Body of pancreas (tissue), 4 donors: Measurements from ENCODE around the gene CSTB. TPM values are rescaled to one million over a fixed set of nuclear protein-coding genes. Genes with fewer than 3 reads are reported as not detected.

Source experiments
- ATAC-seq: fragments of 150-250 bp; one replicate; pipeline ENCODE4 v1.9.1; 2016
- DNase-seq, 4 donors: peaks; one replicate each; pipeline ENCODE4 v3.0.0-alpha.2; 2019
- H3K27ac ChIP-seq, 4 donors: fragments of 200-600 bp; sonication (generic); 1 replicate in 3 of 4; 2 replicates in 1 of 4; pipeline versions ENCODE4 v1.5.1 to v1.6.1; 2016 to 2019; ENCODE audit warnings: mild to moderate bottlenecking in 1 of 4, mixed read lengths in 1 of 4, moderate library complexity in 1 of 4
- H3K27me3 ChIP-seq, 2 donors: fragments of 200-600 bp; sonication (generic); one replicate each; pipeline ENCODE4 v1.6.0; 2016; ENCODE audit warnings: mild to moderate bottlenecking in 1 of 2
- H3K36me3 ChIP-seq, 2 donors: fragments of 200-600 bp; sonication (generic); replicated peaks in 1 of 2; 2 replicates each; pipeline ENCODE4 v1.5.1; 2016; ENCODE audit warnings: low read depth in 2 of 2; ENCODE audit not compliant: insufficient read depth in 1 of 2
- H3K4me1 ChIP-seq: fragments of 200-600 bp; sonication (generic); one replicate; pipeline ENCODE4 v1.6.0; 2016
- H3K4me3 ChIP-seq, 2 donors: fragments of 200-600 bp; sonication (generic); 1 replicate in 1 of 2; 2 replicates in 1 of 2; pipeline ENCODE4 v1.5.1; 2016 to 2019
- H3K9me3 ChIP-seq, 3 donors: fragments of 200-600 bp; sonication (generic); 1 replicate in 2 of 3; 2 replicates in 1 of 3; pipeline ENCODE4 v1.5.1; 2016
- CTCF ChIP-seq, 7 experiments: fragments of 450-650 bp in 4 of 7; fragments of 200-600 bp in 3 of 7; sonication (generic) in 3 of 7; IDR thresholded peaks; one replicate each; pipeline ENCODE4 v1.5.1; 2016 to 2019; ENCODE audit warnings: antibody characterized with exemption in 7 of 7
- POLR2A ChIP-seq, 3 donors: fragments of 450-650 bp; IDR thresholded peaks; one replicate each; pipeline ENCODE4 v1.6.1; 2016; ENCODE audit warnings: antibody characterized with exemption in 3 of 3, mild to moderate bottlenecking in 2 of 3
- WGBS, 2 donors: methylation state at CpG; one replicate each; pipeline ENCODE4 v1.1.5; 2017; 5-methylcytosine and 5-hydroxymethylcytosine counted together
- intact Hi-C: fragments of 100-400 bp; cut with DNase I; formaldehyde crosslinking; loops from one replicate; pipeline ENCODE4 v1.15.1; 2023
- total RNA-seq, 2 donors: library from RNA; depleted of rRNA; stranded (reverse); fragments of >200 nt; gene quantifications; one replicate each; pipeline ENCODE4 v1.1.0, GENCODE V29; 2016

Gene CSTB
- total RNA-seq, 2 donors from 2014 or later = 8.6 to 11.9 TPM

DNA sequence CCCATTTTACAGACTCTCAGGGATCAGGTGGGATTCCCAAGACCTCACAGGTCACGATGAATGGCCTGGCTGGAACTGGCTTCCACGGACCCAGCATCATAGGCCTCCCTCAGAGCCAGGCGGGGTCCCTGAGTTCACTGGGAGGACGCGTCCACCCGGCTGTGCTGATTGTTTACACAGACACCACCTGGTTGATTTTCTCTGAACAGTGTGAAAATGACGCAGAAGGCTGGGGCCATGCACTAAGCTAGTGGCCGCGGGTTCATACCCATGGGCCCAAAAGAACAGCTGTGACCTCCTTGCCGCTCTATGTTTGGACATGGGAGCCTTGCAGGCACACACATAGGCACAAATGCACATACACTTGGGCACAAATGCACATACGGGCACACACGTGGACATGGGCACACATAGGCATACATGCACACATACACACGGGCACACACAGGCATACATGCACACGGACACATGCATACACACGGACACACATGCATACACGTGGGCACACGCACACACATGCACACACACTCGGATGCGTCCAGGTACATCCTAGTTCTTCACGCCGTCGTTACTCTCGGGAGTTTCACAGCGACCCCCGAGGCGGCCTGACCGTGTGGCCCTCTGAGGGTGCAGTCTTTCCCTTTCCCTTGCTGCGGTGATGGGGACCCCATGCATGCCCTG is 23.2 kb downstream of the CSTB start:
- peaks cover 0 to 22% of the 10 kb centered on the region in 2 donors for H3K36me3 ChIP-seq
- intact Hi-C loops = no loop called here
- ATAC-seq = no peak
- no peak overlapping the region for H3K4me3 ChIP-seq
- WGBS, 2 donors = 90 to 91% methylated on average over 17 to 28 of the region's 28 CpGs
- no peaks in the 10 kb centered on the region for H3K9me3 ChIP-seq
- H3K27ac ChIP-seq = no peak overlapping the region
- no peak for DNase-seq
- peaks cover 18% of the 10 kb centered on the region for H3K4me1 ChIP-seq
- H3K27me3 ChIP-seq = no peaks in the 10 kb centered on the region
- TF ChIP-seq POLR2A (IDR thresholded peaks at IDR 0.05) = no peak
- no peak for TF ChIP-seq CTCF (IDR thresholded peaks at IDR 0.05)

- Histone ChIP-seq H3K27me3 (no peaks in the 10 kb centered on the region), H3K4me3 (no peak overlapping the region), H3K9me3 (no peaks in the 10 kb centered on the region), H3K4me1 (peaks cover 10% of the 10 kb centered on the region), H3K36me3 (peaks cover 0 to 27% of the 10 kb centered on the region in 2 donors), H3K27ac (no peak overlapping the region)
- intact Hi-C loops = no loop called here
- no peak for DNase-seq
- 91 to 99% methylated on average over 14 to 30 of the region's 31 CpGs for WGBS, 2 donors
- no peak for TF ChIP-seq POLR2A (IDR thresholded peaks at IDR 0.05)
- no peak for ATAC-seq
These were observed 24.0 kb downstream of the CSTB start for GRCh38 chr21:43751955-43752591.

DNA sequence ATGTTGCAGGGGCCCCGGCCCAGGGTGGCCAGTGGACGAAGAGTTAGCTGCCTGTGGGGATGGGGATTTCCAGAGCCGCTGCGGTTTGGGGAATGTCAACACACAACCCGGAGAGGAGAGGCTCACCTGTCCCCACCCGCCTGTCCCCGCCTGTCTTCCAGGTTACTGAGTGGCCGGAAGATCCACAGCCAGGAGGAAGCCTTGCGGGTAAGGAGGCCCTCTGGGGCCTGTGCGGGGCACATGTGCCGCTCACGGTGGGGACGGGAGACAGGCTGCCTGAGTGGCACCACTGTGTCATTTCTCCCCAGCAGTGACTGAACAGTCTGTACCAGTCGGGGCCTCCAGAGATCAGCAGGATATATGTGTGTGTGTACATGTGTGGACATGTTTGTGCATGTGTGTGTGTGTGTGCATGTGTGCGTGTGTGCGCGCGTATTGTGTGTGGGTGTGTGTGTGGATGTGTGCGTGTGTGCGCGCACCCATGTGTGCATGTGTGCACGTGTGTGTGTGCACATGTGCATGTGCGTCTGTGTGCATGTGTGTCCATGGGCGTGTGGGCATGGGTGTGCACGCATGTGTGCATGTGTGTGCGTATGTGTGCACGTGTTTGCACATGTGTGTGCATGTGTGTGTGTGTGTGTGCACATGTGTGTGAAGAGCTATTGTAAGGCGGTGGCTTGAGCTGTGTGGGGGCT is 25.6 kb downstream of the CSTB start:
- ATAC-seq (no peak), DNase-seq (no peak)
- intact Hi-C loops = no loop called here
- Histone ChIP-seq H3K36me3 (peaks cover 0 to 28% of the 10 kb centered on the region in 2 donors), H3K27me3 (no peaks in the 10 kb centered on the region), H3K9me3 (no peaks in the 10 kb centered on the region), H3K4me3 (no peak overlapping the region), H3K27ac (no peak overlapping the region), H3K4me1 (peaks cover 8% of the 10 kb centered on the region)
- 84 to 89% methylated on average over 12 to 25 of the region's 28 CpGs for WGBS, 2 donors
- TF ChIP-seq CTCF (IDR thresholded peaks at IDR 0.05) (no peak), POLR2A (IDR thresholded peaks at IDR 0.05) (no peak)

DNA sequence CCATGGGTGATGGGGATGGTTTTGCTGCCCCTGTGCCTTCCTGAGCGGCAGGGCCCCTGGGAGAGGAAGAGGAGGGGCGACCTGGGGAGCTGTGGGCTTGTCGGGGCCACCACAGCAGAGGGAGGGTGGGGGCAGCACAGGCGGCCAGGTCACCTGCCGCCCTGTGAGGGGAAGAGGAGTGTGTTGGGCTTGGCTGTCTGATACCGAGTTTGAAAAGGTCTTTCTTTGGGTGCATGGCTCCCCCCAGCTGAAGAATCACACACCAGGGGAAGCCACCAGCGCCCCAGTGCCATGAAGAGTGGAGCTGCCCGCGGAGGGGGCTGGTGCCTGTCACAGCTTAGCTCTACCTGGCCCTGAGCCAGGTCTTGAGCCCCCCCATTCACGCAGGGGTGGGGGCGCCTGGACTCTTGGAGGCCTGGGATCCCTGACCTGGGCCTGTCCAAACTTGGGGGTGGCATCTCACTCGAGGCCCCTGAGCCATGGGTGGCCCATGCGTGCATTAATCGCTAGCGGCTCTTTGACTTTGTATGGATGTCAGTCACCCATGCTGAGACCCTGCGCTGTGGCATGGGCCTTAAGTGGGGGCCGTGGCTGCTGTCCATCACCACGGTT is 26.4 kb downstream of the CSTB start:
- no peak for ATAC-seq
- Histone ChIP-seq H3K27me3 (no peaks in the 10 kb centered on the region), H3K36me3 (peaks cover 0 to 30% of the 10 kb centered on the region in 2 donors), H3K4me3 (no peak overlapping the region), H3K27ac (no peak overlapping the region), H3K9me3 (no peaks in the 10 kb centered on the region), H3K4me1 (peaks cover 6% of the 10 kb centered on the region)
- no peak for TF ChIP-seq CTCF (IDR thresholded peaks at IDR 0.05)
- 88% methylated on average over 12 to 16 of the region's 18 CpGs for WGBS, 2 donors
- intact Hi-C loops = no loop called here
- no peak for DNase-seq

GRCh38 chr21:43748622-43749021 is 27.5 kb downstream of the CSTB start:
- Histone ChIP-seq H3K27me3 (no peaks in the 10 kb centered on the region), H3K4me1 (no peaks in the 10 kb centered on the region), H3K36me3 (peaks cover 3 to 36% of the 10 kb centered on the region in 2 donors), H3K4me3 (no peak overlapping the region), H3K9me3 (no peaks in the 10 kb centered on the region), H3K27ac (no peak overlapping the region)
- TF ChIP-seq POLR2A (IDR thresholded peaks at IDR 0.05) (no peak), CTCF (IDR thresholded peaks at IDR 0.05) (no peak)
- ATAC-seq (no peak), DNase-seq (no peak)
- 95 to 97% methylated on average over 17 of the region's 17 CpGs for WGBS, 2 donors
- intact Hi-C loops = no loop called here
